GOT3 (cell line): ENCODE measurements around the gene PIK3R3.

Experiments
- DNase-seq: peaks from one replicate; lab custom pipeline; 2025; ENCODE audit warnings: mixed read lengths; lab: John Stamatoyannopoulos, UW

The PIK3R3 gene

GRCh38 chr1:46026531-46026930 lies 105.9 kb downstream of the PIK3R3 start:
- no peak for DNase-seq

DNA sequence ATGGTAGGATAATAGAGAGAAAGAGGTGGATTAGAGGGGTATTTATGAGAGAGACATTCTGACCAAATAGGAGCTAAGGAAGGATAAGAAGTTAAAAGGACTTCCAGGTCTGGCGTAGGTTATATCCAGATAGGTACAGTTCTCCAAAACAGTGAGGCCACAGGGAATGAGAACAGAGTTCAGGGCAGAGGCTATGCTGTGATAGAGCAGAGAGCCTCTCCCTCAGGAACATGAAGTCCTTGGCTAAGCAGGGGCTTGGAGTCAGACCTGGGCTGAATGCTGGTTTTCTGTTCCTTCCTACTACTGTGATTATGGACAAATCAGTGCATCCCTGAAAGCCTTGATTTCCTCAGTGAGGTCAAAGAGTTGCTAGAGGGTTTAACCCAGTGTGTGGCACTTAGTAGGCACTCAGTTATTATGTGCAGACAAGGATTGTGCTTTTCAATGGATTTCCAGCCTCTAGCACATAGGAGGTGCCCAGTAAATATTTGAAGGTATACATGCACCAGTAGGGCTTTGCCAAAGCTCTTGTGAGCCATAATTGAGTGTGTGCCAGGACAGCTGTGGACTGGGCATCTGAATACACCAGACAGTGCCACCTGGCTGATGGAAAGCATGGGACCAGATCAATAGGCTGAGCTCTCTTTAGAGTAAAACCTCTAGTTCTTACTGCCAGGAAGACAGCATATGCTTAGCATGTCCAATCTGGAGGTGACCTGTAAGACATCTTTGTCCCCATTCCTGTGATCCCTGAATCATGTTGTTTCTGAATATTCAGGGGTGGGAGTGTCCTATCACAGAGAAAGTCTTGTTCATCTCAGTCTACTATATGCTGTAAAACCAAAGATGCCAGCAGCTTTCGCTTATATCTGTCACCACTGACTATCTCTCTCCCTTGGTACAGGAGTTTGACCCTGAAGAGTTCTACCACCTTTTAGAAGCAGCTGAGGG lies 111.1 kb downstream of the PIK3R3 start:
- DNase-seq, result no peak

GRCh38 chr1:46020010-46020409 lies 112.4 kb downstream of the PIK3R3 start:
- no peak for DNase-seq

DNA sequence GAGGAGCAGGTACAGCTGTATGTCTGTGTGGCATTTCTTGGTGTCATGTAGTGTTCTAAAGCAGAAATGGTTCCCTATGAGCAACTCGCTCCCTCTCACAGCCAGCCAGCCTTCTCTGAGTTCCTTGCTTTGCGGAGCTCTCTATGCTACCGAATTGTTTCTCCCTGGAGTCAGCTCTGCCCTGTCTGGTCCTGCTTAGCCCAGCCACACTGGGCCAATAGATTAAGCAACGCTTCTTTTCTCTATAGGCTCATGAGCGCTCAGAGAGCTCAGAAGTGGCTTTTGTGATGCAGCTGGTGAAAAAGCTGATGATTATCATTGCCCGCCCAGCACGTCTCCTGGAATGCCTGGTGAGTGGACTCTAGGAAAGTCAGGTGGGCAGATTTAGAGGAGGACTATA lies 113.1 kb downstream of the PIK3R3 start:
- no peak for DNase-seq

DNA sequence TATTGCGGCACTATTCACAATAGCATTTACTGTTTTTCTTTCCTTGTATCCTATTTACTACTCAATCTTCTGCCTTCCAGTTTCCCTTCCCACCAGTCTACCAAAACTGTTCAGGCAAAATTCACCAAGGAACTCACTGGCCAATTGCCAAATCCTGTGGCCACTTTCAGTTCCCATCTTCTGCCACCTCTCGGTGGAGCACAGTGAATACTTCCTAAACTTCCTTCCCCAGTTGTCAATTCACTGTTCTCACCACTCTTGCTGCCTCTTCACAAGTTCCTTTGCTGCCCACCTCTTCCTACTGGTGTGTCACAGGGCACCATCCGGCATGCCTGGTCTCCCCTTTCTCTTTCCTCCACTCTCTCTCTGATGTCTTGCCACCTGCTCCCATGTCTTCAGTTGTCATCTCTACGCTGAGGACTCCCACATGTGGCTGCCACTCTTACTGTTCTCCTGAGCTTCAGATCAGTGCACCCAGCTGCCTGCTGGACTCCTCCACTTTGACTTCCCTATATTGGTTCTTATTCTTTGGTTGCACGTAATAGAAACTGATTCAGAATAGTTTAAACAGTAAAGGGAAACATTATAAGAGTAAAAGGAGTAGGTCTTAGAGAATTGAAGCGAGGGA lies 114.4 kb downstream of the PIK3R3 start:
- no peak for DNase-seq

DNA sequence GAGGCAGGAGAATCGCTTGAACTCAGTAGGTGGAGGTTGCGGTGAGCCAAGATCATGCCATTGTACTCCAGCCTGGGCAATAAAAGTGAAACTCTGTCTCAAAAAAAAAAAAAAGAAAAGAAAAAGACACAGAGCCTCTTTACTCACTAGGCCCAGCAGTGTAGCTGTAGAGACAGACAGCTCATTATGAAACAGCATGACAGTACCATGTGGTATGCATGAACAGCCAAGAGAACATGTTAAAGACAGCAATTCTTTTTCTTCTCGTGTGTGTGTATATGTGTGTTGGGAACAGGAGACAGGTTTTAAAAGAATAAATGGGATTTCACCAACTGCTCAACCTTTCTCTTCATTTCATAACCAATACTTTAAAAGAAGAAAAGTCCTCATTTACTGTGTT lies 118.8 kb downstream of the PIK3R3 start:
- no peak for DNase-seq

- DNase-seq, result no peak
Measured at GRCh38 chr1:46012236-46012635, 120.2 kb downstream of the PIK3R3 start.

DNA sequence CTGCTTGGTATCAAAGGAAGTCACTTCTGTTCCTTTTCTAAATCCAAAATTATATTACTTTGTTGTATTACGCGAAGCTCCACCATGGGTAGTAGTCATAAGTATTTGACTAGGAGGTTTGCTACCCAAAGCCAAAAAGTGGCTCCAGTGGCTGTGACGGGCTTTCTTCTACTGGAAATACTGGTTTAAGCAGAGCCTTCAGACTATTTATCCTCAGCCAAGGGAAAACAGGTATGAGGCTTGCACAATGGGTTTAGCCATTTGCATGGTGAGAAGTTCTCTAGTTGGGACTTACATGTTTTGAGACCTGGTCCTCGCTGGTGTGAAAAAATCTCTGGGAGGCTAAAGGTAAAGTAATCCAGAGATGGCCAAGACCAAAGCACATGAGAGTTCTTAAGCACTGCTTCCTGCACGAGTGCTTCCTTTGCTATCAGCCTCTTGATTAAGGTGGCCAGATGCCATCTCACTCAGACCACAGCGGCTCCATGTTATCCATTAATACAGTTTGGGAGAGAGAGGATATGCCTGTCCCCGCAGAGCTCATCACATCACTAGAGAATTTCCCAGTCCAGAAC lies 121.2 kb downstream of the PIK3R3 start:
- no peak for DNase-seq

DNA sequence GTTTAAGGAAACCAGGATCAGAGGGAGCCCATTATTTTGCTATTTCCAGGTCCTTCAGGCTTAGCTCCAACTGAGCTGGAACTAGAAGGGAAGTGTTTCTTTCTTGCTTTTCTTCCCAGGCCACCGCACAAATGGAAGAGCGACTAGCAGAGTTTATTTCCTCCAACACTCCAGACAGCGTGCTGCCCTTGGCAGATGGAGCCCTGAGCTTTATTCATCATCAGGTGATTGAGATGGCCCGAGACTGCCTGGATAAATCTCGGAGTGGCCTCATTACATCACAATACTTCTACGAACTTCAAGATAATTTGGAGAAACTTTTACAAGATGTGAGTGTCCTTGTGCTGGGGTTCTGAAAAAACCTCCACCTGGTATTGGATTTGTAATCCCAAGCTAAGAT lies 121.8 kb downstream of the PIK3R3 start:
- no peak for DNase-seq

DNA sequence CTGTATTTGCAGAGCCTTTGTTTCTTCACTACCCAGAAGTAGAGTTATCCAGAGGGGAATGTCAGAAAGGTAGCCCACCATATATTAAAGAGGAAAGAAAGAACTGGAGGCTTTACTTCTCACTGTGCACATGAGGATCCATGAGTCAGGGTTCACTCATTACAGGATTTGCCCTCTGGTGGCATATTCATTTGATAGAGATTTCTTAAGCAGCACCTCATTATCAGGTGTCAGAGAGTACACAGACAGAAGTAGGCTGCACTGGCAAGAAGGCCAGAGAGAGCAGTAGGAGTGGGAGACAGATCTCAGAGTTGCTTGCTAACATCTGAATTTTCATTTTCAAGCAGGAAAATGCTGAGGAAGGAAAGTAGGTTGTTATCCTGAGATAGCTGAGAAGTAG lies 123.8 kb downstream of the PIK3R3 start:
- no peak for DNase-seq

DNA sequence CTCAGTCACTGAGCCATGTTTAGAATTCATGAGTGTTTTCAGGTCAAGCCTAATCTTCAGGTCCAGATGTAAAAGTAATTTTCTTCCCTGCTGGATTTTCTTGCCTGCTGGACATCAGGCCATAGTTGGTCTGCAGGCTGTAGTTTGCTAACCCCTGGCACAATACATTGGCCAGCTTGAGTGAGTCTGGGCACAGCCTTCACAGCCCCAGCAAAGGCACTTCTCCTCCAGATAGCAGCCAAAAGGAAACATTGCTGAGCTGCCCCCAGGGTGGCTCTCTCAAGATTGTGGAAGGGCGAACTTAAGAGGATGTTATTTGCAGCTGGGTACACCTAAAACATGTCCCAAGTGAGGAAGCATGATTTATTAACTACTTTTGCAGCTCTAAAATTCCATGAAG lies 126.8 kb downstream of the PIK3R3 start:
- no peak for DNase-seq

DNA sequence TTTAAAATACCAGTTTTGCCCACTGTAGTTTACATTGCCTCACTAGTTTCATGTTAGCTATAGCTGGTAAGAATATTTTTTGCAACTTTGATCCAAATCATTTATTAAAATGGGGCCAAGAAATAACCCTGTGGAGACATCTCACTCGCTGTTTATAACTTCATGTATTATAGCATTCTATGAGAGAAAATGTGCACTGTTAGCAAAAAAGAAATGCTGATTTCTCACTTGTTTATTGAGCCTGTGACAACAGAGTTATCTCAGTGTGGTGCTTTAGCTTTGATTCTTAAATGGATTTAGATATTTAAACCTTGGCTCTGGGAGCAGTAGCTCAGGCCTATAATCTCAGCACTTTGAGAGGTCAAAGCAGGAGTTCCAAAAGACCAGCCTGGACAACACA lies 127.9 kb downstream of the PIK3R3 start:
- no peak for DNase-seq

DNA sequence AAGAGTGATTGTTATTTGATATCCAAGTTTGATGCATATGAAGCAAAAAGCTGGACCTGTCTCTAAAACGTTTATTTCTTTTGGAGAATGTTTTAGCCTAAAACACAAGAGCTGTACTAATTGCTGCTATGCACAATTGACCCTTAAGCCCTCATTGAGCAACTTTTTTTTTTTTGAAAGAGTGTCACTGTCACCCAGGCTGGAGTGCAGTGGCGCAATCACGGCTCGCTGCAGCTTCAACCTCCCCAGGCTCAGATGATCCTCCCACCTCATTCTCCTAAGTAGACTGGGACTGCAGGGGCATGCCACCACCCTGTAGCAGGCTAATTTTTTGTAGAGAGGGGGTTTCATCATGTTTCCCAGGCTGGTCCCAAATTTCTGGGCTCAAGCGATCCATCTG lies 129.1 kb downstream of the PIK3R3 start:
- DNase-seq, result no peak

DNA sequence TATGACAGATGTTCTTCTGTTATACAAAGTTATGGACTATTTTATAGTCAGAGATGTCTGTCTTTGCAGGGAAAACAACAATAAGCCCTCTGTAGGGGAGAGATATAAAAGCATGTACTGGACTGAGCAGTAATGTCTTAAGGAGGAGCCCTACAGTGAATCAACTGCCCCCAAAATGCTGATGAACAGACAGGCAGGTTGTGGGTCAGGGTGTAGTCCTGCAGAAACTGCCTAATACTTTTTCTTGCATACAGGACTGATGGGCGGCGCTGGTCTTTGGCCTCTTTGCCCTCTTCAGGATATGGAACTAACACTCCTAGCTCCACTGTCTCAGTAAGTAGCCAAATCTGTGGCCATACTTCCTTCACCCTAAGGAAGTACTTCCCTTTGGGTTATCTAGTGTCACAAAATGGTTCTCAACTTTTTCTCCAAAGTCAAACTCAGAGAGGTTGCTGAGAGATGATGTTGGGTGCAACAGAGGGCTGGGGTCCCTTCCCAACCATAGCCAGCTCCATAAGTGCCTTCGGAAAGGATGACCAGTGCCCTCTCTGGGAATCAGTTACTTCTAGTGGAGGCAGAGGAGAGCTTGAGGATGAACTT lies 129.8 kb downstream of the PIK3R3 start:
- DNase-seq, result no peak

DNA sequence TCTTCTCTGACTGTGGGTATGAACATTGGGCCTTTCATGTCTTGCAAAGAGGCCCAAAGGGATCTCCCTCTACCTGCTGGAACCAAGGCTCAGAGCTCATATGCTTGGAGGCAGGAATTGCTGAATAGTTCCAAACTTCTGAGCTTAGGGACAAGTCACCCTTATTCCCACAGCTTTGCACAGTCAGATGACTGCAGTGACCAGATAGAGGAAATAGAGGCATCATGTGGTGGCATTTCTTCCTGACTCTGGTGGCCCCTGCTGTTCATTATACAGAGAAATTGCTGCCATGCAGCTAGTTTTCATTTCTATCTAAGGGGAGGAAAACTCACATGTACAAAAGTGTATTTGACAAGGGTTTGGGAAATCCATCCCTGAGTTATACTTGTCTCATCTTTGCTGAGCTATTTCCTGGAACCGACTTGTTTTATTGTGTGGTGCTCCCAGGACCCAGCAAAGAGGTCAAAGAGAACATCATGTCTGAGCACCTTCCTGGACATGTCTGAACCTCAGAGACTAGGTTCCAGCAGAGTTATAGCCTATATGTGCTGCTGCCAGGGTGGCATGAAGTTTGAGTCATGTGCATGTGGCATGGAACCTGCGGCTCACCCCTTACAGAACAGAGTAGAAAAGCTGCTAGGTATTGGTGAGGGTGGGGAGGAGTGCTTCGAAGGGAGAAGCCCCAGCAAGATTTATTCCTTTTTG lies 131.2 kb downstream of the PIK3R3 start:
- DNase-seq, result no peak

DNA sequence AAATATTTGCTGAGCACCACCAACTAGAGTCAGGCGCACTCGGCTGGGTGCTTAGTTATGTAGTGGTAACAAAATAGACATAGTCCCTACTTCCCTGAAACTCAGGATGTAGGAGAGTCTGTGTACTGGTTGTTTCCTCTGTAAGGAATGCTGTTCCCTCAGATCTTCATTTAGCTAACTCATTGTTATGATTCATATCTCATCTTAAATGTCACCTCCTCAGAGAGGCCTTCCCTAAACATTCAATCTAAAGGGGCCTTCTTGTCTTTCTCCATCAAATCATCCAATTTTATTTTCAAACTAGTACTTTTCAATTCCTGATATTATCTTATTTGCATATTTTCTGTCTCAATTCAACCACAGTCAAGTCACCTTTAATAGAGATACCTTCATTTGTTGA lies 132.9 kb downstream of the PIK3R3 start:
- DNase-seq, result no peak

- DNase-seq, result no peak
Measured at GRCh38 chr1:45998020-45998617, 134.3 kb downstream of the PIK3R3 start.

- DNase-seq, result no peak
Measured at GRCh38 chr1:45995298-45995697, 137.1 kb downstream of the PIK3R3 start.

DNA sequence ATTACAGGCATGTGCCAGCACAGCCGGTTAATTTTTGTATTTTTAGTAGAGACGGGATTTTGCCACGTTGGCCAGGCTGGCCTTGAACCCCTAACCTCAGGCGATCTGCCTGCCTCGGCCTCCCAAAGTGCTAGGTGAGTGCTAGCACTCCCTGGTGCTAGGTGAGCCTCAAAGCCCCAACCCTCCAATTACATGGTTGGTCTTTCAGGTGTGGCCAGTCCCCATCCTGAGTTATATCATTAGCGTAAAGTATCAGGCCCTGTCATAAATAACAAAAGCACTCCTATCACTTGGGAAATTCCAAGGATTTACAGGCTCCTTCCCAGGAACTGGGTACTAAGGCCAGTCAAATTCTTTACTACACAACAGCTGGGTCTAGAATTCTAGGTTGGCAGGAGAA lies 138.0 kb downstream of the PIK3R3 start:
- DNase-seq, result no peak
